Stimulated activated naive B cell treated with anti-CD40 and anti-IgM and Interleukin-4, amounts not matched to agents 10 μg/mL and 1 μg/mL and 100 μg/mL, for 72 hours (primary cell): ENCODE results near the gene TSSK3.

ENCODE experiments used
- ATAC-seq, 2 donors: fragments of 150-1000 bp; cut with Tn5 transposase; replicated peaks; 2 replicates each; pipeline ENCODE4 v1.10.0; 2021; ENCODE audit warnings: moderate library complexity in 1 of 2
- DNase-seq: peaks from one replicate; pipeline ENCODE4 v3.0.0; 2021
- H3K27ac Mint-ChIP-seq: one replicate; pipeline ENCODE4 v1.8.0; 2022; ENCODE audit warnings: mild to moderate bottlenecking, mixed read lengths
- H3K27me3 Mint-ChIP-seq, 2 donors: one replicate each; pipeline ENCODE4 v1.8.0; 2022; ENCODE audit warnings: mixed read lengths in 2 of 2
- H3K36me3 Mint-ChIP-seq, 2 donors: one replicate each; pipeline ENCODE4 v1.8.0; 2022; ENCODE audit warnings: mixed read lengths in 2 of 2, mild to moderate bottlenecking in 1 of 2
- H3K4me1 Mint-ChIP-seq, 2 donors: one replicate each; pipeline ENCODE4 v1.8.0; 2022; ENCODE audit warnings: mixed read lengths in 2 of 2, mild to moderate bottlenecking in 1 of 2
- H3K4me3 Mint-ChIP-seq, 2 donors: one replicate each; pipeline ENCODE4 v1.8.0; 2022; ENCODE audit warnings: mild to moderate bottlenecking in 2 of 2, mixed read lengths in 2 of 2, moderate library complexity in 1 of 2
- H3K9me3 Mint-ChIP-seq, 2 donors: one replicate each; pipeline ENCODE4 v1.8.0; 2022; ENCODE audit warnings: mixed read lengths in 2 of 2, mild to moderate bottlenecking in 1 of 2

Gene TSSK3

DNA sequence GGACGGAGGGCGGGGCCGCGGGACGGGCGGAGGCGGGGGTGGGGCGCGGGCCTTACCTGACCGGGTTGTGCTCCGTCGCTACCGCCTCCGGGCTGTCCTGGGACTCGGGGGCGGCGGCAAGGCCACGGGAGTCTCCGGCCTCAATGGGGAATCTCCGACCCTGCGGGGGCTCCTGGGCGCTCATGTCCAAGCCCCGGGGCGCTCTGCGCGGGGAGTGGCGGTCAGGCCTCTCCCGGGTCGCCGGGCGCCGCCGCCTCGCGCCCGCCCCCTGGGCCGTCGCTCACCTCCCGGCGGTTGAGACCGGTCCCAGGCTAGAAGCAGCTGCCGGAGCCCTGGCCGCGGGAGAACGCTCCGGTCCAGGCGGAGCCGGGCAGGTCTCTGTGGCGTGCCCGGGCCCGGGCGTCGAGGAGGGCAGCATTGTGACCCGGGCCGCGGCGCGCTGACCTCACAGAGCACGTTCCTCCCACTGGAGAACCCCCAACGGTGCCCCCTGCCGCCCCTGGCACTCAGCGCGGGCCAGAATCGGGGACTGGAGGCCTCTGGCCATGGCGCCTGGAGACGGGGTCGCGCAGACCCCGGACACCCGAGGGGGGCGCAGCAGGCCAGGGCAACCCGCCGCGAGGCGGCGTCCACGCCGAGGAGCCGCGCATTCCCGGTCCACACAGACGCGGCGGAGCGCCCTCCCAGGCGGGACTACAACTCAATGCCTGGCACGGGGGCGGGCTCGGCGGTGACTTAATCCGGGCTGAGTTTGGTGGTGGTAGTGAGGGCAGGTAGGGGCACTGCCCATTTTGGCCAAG lies 465 bp upstream of the TSSK3 start:
- peak overlapping the region; percentile 59 to 73 for H3K4me3 Mint-ChIP-seq
- peaks cover 26 to 54% of the 10 kb centered on the region in 2 donors for H3K4me1 Mint-ChIP-seq

DNA sequence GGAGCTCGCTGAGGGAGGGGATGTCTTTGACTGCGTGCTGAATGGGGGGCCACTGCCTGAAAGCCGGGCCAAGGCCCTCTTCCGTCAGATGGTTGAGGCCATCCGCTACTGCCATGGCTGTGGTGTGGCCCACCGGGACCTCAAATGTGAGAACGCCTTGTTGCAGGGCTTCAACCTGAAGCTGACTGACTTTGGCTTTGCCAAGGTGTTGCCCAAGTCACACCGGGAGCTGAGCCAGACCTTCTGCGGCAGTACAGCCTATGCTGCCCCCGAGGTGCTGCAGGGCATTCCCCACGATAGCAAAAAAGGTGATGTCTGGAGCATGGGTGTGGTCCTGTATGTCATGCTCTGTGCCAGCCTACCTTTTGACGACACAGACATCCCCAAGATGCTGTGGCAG lies 1.4 kb downstream of the TSSK3 start:
- Mint-ChIP-seq H3K27me3 (peaks cover 0 to 5% of the 10 kb centered on the region in 2 donors), H3K4me1 (peaks cover 20 to 40% of the 10 kb centered on the region in 2 donors), H3K9me3 (no peaks in the 10 kb centered on the region), H3K27ac (no peak overlapping the region), H3K4me3 (no peak overlapping the region), H3K36me3 (peaks cover 23 to 49% of the 10 kb centered on the region in 2 donors)
- ATAC-seq (no peak), DNase-seq (no peak)

More for the DNA sequence above, 465 bp upstream of the TSSK3 start:
- Mint-ChIP-seq H3K36me3 (peaks cover 16 to 40% of the 10 kb centered on the region in 2 donors), H3K9me3 (no peaks in the 10 kb centered on the region), H3K27me3 (peaks cover 0 to 5% of the 10 kb centered on the region in 2 donors), H3K27ac (peak overlapping the region; percentile 87)
- DNase-seq (peak; percentile 19), ATAC-seq (peak; percentile 46 to 63)

DNA sequence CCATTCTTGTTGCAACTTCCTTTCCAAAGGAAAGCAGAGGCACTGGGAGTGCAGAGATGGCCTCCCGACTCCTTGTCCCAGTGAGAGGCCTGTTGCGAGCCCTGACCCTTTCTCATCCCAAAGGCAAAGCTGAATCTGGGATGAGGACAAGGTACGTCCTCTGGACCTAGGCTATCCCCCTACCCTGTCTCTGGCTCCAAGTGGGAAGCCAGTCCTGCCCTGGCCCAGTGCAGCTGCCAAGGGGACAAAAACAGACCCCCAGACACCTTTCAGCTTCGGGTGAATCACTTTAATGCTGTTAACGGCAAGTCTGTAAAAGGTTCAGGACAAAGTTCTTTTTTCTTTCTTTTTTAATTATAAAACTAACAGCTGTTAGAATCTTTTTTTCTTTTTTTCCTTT lies 2.5 kb downstream of the TSSK3 start:
- H3K27me3 Mint-ChIP-seq, result peaks cover 0 to 5% of the 10 kb centered on the region in 2 donors
- H3K9me3 Mint-ChIP-seq, result no peaks in the 10 kb centered on the region
- DNase-seq (no peak), ATAC-seq (no peak)
- no peak overlapping the region for H3K27ac Mint-ChIP-seq
- no peak overlapping the region for H3K4me3 Mint-ChIP-seq
- H3K4me1 Mint-ChIP-seq, result peaks cover 13 to 30% of the 10 kb centered on the region in 2 donors
- H3K36me3 Mint-ChIP-seq, result peaks cover 27 to 53% of the 10 kb centered on the region in 2 donors

DNA sequence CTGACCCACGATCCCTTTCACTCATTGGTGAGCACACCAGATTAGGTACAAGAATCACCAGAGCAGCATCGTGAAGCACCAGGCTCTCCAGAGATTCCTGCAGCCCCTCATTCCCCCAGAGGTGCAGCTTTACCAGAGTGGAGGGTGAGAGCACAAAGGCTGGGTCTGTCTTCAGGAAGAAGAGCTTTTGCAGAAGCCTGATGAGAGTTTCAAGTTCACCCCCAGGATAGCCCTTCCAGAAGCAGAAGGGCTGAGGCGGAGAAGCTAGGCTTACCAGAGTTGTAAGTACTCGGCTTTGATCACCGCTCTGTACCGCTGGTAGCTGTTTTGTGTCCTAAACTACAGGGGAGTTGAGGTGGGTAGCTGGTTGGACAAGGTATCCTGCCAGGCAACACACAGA lies 3.1 kb downstream of the TSSK3 start:
- Mint-ChIP-seq H3K4me3 (no peak overlapping the region), H3K27ac (peak overlapping the region; percentile 68), H3K36me3 (peaks cover 27 to 53% of the 10 kb centered on the region in 2 donors), H3K9me3 (no peaks in the 10 kb centered on the region), H3K27me3 (peaks cover 0 to 5% of the 10 kb centered on the region in 2 donors), H3K4me1 (peaks cover 11 to 24% of the 10 kb centered on the region in 2 donors)
- DNase-seq (no peak), ATAC-seq (no peak)

DNA sequence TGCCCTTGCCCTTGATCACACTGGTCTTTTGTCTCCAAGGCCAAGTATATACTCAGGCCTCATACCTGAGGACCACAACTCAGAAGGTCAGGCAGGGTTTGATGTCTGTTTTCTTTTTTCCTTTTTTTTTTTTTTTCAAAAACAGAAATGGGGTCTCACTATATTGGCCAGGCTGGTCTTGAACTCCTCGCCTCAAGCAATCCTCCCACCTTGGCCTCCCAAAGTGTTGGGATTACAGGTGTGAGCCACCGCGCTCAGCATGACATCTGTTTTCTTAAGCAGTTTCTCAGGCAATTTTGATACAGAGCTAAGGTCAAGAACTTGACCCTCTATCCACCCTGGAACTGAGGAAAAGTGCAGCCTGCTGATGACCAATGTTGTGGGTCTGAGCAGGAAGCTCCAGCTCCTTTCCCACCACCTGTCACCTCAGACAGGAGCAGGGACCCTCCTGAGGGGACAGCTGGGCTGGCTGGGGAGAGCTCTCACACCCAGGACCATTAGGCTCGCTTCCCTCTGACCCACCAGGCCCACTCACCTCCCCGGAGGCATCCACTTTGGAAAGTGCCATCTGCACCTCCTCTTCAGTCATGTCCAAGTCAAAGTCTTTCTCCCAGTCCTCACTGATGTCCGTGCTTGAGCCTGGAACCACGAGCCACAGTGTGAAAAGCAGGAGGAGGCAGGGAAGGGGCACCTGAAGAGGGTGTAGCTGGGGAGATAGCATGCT lies 5.7 kb downstream of the TSSK3 start:
- Mint-ChIP-seq H3K27me3 (no peaks in the 10 kb centered on the region), H3K36me3 (peaks cover 23 to 55% of the 10 kb centered on the region in 2 donors), H3K4me3 (no peak overlapping the region), H3K27ac (no peak overlapping the region), H3K9me3 (no peaks in the 10 kb centered on the region), H3K4me1 (peaks cover 14 to 17% of the 10 kb centered on the region in 2 donors)
- no peak for ATAC-seq
- DNase-seq, result no peak

DNA sequence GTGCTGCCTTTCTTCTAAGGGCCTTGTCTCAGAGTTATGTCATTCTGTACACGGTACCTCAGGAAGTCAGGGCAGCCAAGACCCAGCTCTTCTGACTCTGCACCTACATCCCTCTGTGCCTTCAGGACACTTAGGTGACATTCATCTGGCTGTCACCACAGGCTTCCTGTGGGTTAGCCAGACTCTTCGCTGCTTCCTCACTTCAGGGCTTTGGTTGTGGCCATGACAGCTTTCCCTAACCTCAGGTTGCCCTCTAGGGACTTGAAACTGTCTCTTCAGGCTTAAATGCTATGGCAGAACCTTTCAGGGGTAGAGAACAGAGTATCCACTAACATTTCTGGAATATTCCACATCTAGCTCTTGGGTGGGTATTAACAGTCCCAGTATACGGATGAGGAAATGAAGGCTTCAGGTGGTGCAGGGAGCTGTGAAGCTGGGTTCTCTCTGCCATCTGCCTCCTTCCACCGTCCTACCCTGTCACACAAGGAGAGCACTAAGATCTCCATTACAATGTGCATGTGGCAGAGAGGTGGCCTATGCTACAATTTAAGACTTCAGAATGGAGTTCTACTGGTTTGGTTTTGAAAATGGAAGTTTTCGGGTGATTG lies 9.9 kb downstream of the TSSK3 start:
- peak; percentile 87 to 92 for ATAC-seq
- H3K4me3 Mint-ChIP-seq, result no peak overlapping the region
- peak overlapping the region; percentile 56 for H3K27ac Mint-ChIP-seq
- peaks cover 26 to 29% of the 10 kb centered on the region in 2 donors for H3K4me1 Mint-ChIP-seq
- peak; percentile 38 for DNase-seq
- no peaks in the 10 kb centered on the region for H3K9me3 Mint-ChIP-seq
- H3K36me3 Mint-ChIP-seq, result peaks cover 35 to 55% of the 10 kb centered on the region in 2 donors
- no peaks in the 10 kb centered on the region for H3K27me3 Mint-ChIP-seq

DNA sequence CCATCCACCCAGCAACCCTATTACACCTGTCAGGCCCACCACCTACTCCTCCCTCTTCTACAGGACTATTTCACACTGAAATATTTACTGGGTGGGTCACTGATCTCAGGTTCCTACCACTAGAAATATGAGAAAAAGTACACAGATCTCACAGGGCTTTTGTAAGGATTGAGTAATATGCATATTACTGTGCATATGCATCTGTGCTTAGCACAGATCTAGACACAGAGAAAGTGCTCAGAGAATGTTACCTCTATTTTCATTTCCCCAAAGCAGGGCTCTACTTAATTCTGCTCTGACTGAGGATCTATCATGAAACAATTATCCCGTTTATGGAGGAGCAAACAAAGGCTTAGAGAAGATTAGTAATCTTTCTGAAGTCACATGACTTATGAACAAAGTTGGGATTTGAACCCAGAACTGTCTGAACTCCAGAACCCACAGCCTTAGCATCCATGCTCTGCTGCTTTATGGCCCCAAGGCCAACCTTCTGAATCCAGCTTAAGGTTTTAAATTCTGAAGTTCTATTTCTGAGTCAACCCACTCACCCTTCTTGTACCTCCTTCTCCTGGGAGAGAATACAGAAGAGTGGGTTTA lies 11.8 kb downstream of the TSSK3 start:
- no peaks in the 10 kb centered on the region for H3K9me3 Mint-ChIP-seq
- peaks cover 39 to 61% of the 10 kb centered on the region in 2 donors for H3K36me3 Mint-ChIP-seq
- ATAC-seq (peak; percentile 40 to 53), DNase-seq (no peak)
- no peaks in the 10 kb centered on the region for H3K27me3 Mint-ChIP-seq
- H3K4me3 Mint-ChIP-seq, result no peak overlapping the region
- H3K4me1 Mint-ChIP-seq, result peaks cover 26 to 29% of the 10 kb centered on the region in 2 donors
- H3K27ac Mint-ChIP-seq, result peak overlapping the region; percentile 81

DNA sequence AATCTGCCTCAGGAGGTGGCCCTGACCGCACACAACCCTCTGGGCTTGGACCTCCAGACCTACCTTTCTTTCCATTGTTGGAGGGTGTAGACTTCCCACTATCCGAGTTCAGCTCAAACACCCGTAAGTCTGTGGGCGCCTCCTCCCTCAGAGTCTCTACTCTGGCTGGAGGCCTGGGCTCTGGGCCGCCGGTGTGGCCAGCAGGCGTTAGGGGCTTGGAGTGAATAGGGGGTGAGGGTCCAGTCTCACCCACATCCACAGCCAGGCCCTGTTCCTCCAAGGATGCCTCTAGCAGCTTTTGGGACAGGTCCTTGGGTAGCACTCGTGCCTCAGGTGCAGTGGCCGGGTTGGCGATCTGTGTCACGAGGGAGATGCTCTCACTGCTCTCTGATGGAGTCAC lies 13.9 kb downstream of the TSSK3 start:
- Mint-ChIP-seq H3K4me1 (peaks cover 29 to 30% of the 10 kb centered on the region in 2 donors), H3K4me3 (no peak overlapping the region), H3K27ac (no peak overlapping the region), H3K27me3 (no peaks in the 10 kb centered on the region), H3K36me3 (peaks cover 48 to 72% of the 10 kb centered on the region in 2 donors), H3K9me3 (no peaks in the 10 kb centered on the region)
- ATAC-seq (no peak), DNase-seq (no peak)

DNA sequence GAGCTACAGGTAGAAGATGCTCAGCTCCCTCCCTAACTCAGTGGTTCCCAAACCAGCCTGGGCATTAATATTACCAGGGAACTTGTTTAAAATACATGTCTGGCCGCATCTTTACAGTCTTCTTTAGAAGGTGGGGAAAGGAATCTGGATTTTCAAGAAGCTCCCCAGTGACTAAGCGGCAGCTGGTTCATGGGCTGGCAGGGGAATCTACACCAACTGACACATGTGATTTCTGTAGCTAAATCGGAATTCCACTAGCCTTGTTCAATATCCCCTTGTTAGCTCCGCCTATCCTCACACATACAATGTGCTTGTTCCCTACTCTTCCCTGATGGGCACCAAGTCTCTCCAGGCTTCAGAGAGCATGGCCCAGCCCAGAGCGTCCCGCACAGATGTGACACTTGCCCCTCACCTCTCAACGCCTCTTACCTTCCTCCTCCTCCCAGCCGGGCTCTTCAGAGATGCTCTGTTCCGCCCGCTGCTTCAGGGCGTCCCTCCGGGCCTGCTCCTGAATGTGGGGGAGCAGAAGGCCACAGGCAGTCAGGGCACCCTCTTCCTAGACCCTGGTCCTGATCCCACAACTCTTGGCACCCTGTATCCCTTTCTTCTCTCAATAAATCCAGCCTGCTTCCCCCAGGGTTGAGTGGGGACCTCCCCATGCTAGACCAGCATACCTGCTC lies 15.3 kb downstream of the TSSK3 start:
- no peaks in the 10 kb centered on the region for H3K9me3 Mint-ChIP-seq
- H3K4me3 Mint-ChIP-seq, result no peak overlapping the region
- no peak overlapping the region for H3K27ac Mint-ChIP-seq
- DNase-seq (no peak), ATAC-seq (no peak)
- H3K27me3 Mint-ChIP-seq, result no peaks in the 10 kb centered on the region
- H3K36me3 Mint-ChIP-seq, result peaks cover 48 to 68% of the 10 kb centered on the region in 2 donors
- peaks cover 17 to 18% of the 10 kb centered on the region in 2 donors for H3K4me1 Mint-ChIP-seq

DNA sequence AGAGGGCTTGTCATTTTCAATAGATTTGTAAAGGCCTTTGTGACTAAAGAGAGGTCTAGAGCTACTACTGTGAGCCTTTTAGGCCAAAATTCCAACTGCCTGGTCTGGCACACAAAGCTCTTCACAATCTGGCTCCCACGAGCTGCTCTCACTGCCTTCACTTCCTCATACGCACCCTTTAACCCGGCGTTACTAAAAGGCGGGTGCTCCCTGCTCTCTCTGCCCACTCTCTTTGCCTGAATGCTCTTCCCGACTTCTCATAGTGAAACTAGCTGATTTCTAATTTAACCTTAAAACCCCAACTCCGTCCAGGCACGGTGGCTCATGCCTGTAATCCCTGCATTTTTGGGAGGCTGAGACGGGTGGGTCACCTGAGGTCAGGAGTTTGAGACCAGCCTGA lies 17.7 kb downstream of the TSSK3 start:
- H3K27me3 Mint-ChIP-seq, result no peaks in the 10 kb centered on the region
- peaks cover 43 to 53% of the 10 kb centered on the region in 2 donors for H3K36me3 Mint-ChIP-seq
- no peak for DNase-seq
- no peak for ATAC-seq
- no peak overlapping the region for H3K4me3 Mint-ChIP-seq
- no peak overlapping the region for H3K27ac Mint-ChIP-seq
- peaks cover 0 to 5% of the 10 kb centered on the region in 2 donors for H3K4me1 Mint-ChIP-seq
- no peaks in the 10 kb centered on the region for H3K9me3 Mint-ChIP-seq

DNA sequence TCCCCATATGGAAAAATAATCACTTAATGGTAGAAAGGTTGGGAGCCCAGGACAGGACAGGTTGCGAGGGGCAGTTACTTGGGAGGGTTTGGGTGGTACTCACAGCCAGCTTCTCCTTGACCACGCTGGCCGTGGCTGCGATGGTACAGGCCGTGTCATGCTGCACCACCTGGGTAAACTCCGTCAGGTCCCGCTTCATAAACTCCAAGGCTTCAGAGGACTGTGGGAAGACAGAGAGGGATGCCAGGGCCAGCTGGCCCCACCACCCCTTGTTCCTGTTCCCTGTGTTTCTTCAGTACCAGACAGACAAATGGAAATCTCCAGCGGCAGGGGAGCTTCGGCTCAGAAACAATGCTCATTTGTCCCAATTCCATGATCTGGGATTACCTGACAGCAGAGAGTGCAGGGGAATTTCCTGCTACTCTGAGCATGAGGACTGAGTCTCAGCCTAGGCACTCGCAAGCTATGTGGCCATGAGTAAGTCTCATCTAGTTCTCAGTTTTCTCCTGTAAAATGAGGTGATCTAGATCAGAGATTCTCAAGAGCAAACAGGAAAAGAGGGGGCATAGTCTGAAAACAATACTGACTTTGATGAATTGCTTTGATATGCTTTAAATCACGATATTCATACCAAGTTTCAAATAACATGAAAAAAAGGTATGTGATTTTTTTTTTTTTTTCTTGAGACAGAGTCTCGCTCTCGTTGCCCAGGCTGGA lies 24.5 kb downstream of the TSSK3 start:
- H3K4me3 Mint-ChIP-seq, result no peak overlapping the region

DNA sequence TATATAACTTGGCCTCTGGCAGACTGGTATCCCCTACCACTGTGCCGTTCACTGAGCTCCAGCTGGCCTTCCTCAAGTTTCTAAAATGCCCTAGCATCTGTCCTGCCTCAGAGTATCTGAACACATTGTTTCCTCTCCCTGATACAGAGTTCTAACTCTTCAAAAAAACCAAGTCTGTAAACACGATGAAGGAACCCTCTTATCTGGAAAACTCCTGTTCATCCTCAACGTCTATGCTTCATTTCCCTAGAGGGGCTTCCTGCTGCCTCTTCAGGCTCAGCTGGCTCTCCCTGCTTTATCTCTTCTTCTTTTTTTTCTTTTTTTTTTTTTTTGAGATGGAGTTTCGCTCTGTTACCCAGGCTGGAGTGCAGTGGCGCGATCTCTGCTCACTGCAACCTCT lies 26.3 kb downstream of the TSSK3 start:
- ATAC-seq, result no peak
- no peak overlapping the region for H3K27ac Mint-ChIP-seq
- no peaks in the 10 kb centered on the region for H3K9me3 Mint-ChIP-seq
- H3K36me3 Mint-ChIP-seq, result peaks cover 11 to 13% of the 10 kb centered on the region in 2 donors
- peaks cover 6 to 8% of the 10 kb centered on the region in 2 donors for H3K4me1 Mint-ChIP-seq
- H3K4me3 Mint-ChIP-seq, result no peak overlapping the region
- H3K27me3 Mint-ChIP-seq, result no peaks in the 10 kb centered on the region
- no peak for DNase-seq

More for the DNA sequence above, 24.5 kb downstream of the TSSK3 start:
- Mint-ChIP-seq H3K27ac (no peak overlapping the region), H3K36me3 (peaks cover 17 to 20% of the 10 kb centered on the region in 2 donors), H3K9me3 (no peaks in the 10 kb centered on the region), H3K4me1 (no peaks in the 10 kb centered on the region), H3K27me3 (no peaks in the 10 kb centered on the region)
- ATAC-seq (no peak), DNase-seq (no peak)
